Ovary (tissue), 3 donors: ENCODE data around the gene ACTN1.

ENCODE experiments used
- CTCF ChIP-seq, 3 donors: fragments of 450-650 bp in 2 of 3; fragments of 200-600 bp in 1 of 3; IDR thresholded peaks; one replicate each; pipeline versions ENCODE4 v1.5.1 to v1.8.0; 2016 to 2022; ENCODE audit warnings: antibody characterized with exemption in 3 of 3, mild to moderate bottlenecking in 1 of 3
- POLR2A ChIP-seq: fragments of 450-650 bp; IDR thresholded peaks from one replicate; pipeline ENCODE4 v1.6.1; 2017; ENCODE audit warnings: antibody characterized with exemption, mild to moderate bottlenecking, moderate library complexity
- donor health status: DM: no; HTN: no; CAD: no.

- peak; percentile 75 to 83 (median 79) for TF ChIP-seq CTCF (IDR thresholded peaks at IDR 0.05)
- no peak for TF ChIP-seq POLR2A
Observed at GRCh38 chr14:68824517-68825347, 154.4 kb downstream of the ACTN1 start.
